A549 (cell line): Measurements from ENCODE around the gene KRT81. TPM values are rescaled to one million over a fixed set of nuclear protein-coding genes. Genes with fewer than 3 reads are reported as not detected.

Experiments used
- ATOH8 ChIP-seq: fragments of 250-450 bp; sonication (Bioruptor Pico); IDR thresholded peaks from 2 replicates; pipeline ENCODE4 v1.5.0; 2020; ENCODE audit warnings: low read depth, mild to moderate bottlenecking, moderate library complexity
- CHD4 ChIP-seq: fragments of 200-600 bp; sonication (generic); IDR thresholded peaks from 2 replicates; pipeline ENCODE4 v1.6.1; 2016; ENCODE audit warnings: antibody characterized with exemption, mild to moderate bottlenecking, borderline replicate concordance
- EHF ChIP-seq: fragments of 250-450 bp; sonication (Bioruptor Pico); IDR thresholded peaks from 2 replicates; pipeline ENCODE4 v1.5.0; 2020; ENCODE audit warnings: mild to moderate bottlenecking
- EHMT2 ChIP-seq: fragments of 200-600 bp; sonication (generic); IDR thresholded peaks from 2 replicates; pipeline ENCODE4 v1.6.1; 2016; ENCODE audit warnings: antibody characterized with exemption, low read depth, mild to moderate bottlenecking, moderate library complexity
- ELK1 ChIP-seq: fragments of 150-350 bp; IDR thresholded peaks from 2 replicates; pipeline ENCODE4 v1.6.1; 2014; ENCODE audit warnings: low read depth, mild to moderate bottlenecking, low read length
- FOSL2 ChIP-seq, 2 experiments: fragments of 450-650 bp in 1 of 2; fragments of >200 bp in 1 of 2; sonication (Bioruptor Twin) in 1 of 2; formaldehyde crosslinking; IDR thresholded peaks; 2 replicates each; pipeline versions ENCODE4 v1.5.0 to v1.6.1; 2016 to 2020; ENCODE audit warnings: mild to moderate bottlenecking in 1 of 2, moderate library complexity in 1 of 2
- FOXS1 ChIP-seq: fragments of 250-450 bp; sonication (Bioruptor Pico); IDR thresholded peaks from 2 replicates; pipeline ENCODE4 v1.5.0; 2020; ENCODE audit warnings: mild to moderate bottlenecking, moderate library complexity
- HES2 ChIP-seq: fragments of >200 bp; sonication (Bioruptor Twin); formaldehyde crosslinking; IDR thresholded peaks from 2 replicates; pipeline ENCODE4 v1.6.1; 2016
- HMGXB4 ChIP-seq: fragments of 250-450 bp; sonication (Bioruptor Pico); IDR thresholded peaks from 2 replicates; pipeline ENCODE4 v1.5.0; 2021; ENCODE audit warnings: mild to moderate bottlenecking, moderate library complexity, borderline replicate concordance
- HOXB13 ChIP-seq: fragments of 250-450 bp; sonication (Bioruptor Pico); IDR thresholded peaks from 2 replicates; pipeline ENCODE4 v1.5.0; 2020; ENCODE audit warnings: low read depth, mild to moderate bottlenecking, moderate library complexity
- HOXB5 ChIP-seq: fragments of 250-450 bp; sonication (Bioruptor Pico); IDR thresholded peaks from 2 replicates; pipeline ENCODE4 v1.5.0; 2020; ENCODE audit warnings: mild to moderate bottlenecking, moderate library complexity
- JUN ChIP-seq, 2 experiments: fragments of >200 bp; sonication (Bioruptor Twin); formaldehyde crosslinking; IDR thresholded peaks; 2 replicates in 1 of 2; 3 replicates in 1 of 2; pipeline ENCODE4 v1.6.1; 2016 to 2017
- JUNB ChIP-seq: fragments of >200 bp; sonication (Bioruptor Twin); formaldehyde crosslinking; IDR thresholded peaks from 2 replicates; pipeline ENCODE4 v1.6.1; 2016
- MAFK ChIP-seq: fragments of 450-650 bp; IDR thresholded peaks from 2 replicates; pipeline ENCODE4 v1.6.1; 2014; ENCODE audit not compliant: partially characterized antibody
- MAX ChIP-seq: IDR thresholded peaks from 2 replicates; pipeline ENCODE4 v1.6.1; 2012
- NFE2L2 ChIP-seq: fragments of 150-350 bp; conservative IDR thresholded peaks from 2 replicates; pipeline ENCODE4 v1.6.1; 2014; ENCODE audit warnings: low read length
- NPAS2 ChIP-seq: fragments of 250-450 bp; sonication (Bioruptor Pico); IDR thresholded peaks from 2 replicates; pipeline ENCODE4 v1.8.0; 2022; ENCODE audit warnings: mild to moderate bottlenecking, moderate library complexity, borderline replicate concordance
- PBX3 ChIP-seq: IDR thresholded peaks from 2 replicates; pipeline ENCODE4 v1.6.1; 2012
- PHF8 ChIP-seq: fragments of 200-600 bp; sonication (generic); IDR thresholded peaks from 2 replicates; pipeline ENCODE4 v1.6.1; 2016; ENCODE audit warnings: low read depth, mild to moderate bottlenecking, antibody characterized with exemption, moderate library complexity, borderline replicate concordance
- SMC3 ChIP-seq: fragments of >200 bp; sonication (Bioruptor Twin); formaldehyde crosslinking; IDR thresholded peaks from 3 replicates; pipeline ENCODE4 v1.6.1; 2018; ENCODE audit warnings: inconsistent platforms
- SREBF2 ChIP-seq: fragments of 450-650 bp; IDR thresholded peaks from 2 replicates; pipeline ENCODE4 v1.6.1; 2014; ENCODE audit warnings: mild to moderate bottlenecking, moderate library complexity
- TP53 ChIP-seq: fragments of 250-450 bp; sonication (Bioruptor Pico); IDR thresholded peaks from 2 replicates; pipeline ENCODE4 v1.5.0; 2021; ENCODE audit warnings: mild to moderate bottlenecking, moderate library complexity
- ZNF302 ChIP-seq: fragments of 250-450 bp; sonication (Bioruptor Pico); IDR thresholded peaks from 2 replicates; pipeline ENCODE4 v1.9.0; 2021; ENCODE audit warnings: inconsistent platforms, mild to moderate bottlenecking, moderate library complexity
- polyA plus RNA-seq, 4 experiments: library from polyadenylated mRNA; depleted of rRNA in 3 of 4; stranded (reverse); fragments of >200 nt; fragmentation: RNase III in 1 of 4; extraction: RNeasy Plus Mini Kit Qiagen cat#74134 plus additional on column Dnase treatment in 1 of 4; gene quantifications; 2 replicates in 3 of 4; 3 replicates in 1 of 4; pipeline ENCODE4 v1.2.3, GENCODE V29; 2011 to 2017

The KRT81 gene
- polyA plus RNA-seq, 2 of the 4 experiments (the other 2 are of a cell fraction) = 1,799 to 3,643 TPM

- no peak for TF ChIP-seq FOSL2 (IDR thresholded peaks at IDR 0.05)
- TF ChIP-seq FOSL2 (CRISPR knock-in tag; IDR thresholded peaks at IDR 0.05) = peak; percentile 16; the same call in 1 of the 2 replicates
- no peak for TF ChIP-seq PHF8
- peak; percentile 17 for TF ChIP-seq HOXB5 (CRISPR knock-in tag)
- TF ChIP-seq FOXS1 = no peak
- no peak for TF ChIP-seq HES2
- peak; percentile 54 for TF ChIP-seq MAX
- TF ChIP-seq ELK1 = no peak
- no peak; the same call in 1 of the 2 replicates for TF ChIP-seq EHF (CRISPR knock-in tag)
- TF ChIP-seq TP53 = peak; percentile 72
- TF ChIP-seq CHD4 = no peak
- TF ChIP-seq NPAS2 (CRISPR knock-in tag) = no peak
- TF ChIP-seq JUN (IDR thresholded peaks at IDR 0.05) = peak; percentile 45 to 69; a peak in 4 of 5 replicates
- no peak for TF ChIP-seq ZNF302
- peak; percentile 12; the same call in 1 of the 2 replicates for TF ChIP-seq ATOH8
- no peak for TF ChIP-seq JUNB
- peak; percentile 30; the same call in 1 of the 2 replicates for TF ChIP-seq HOXB13 (CRISPR knock-in tag)
- TF ChIP-seq MAFK = no peak
- TF ChIP-seq SREBF2 = no peak
- TF ChIP-seq PBX3 = peak; percentile 20
- TF ChIP-seq EHMT2 = no peak
- no peak for TF ChIP-seq SMC3
- no peak for TF ChIP-seq NFE2L2
- no peak for TF ChIP-seq HMGXB4 (CRISPR knock-in tag)
These were observed 42.5 kb downstream of the KRT81 start (continued) for GRCh38 chr12:52248541-52249461.
